ENCODE measurements around the gene RFX2. TPM values are rescaled to one million over a fixed set of nuclear protein-coding genes. Genes with fewer than 3 reads are reported as not detected.

The RFX2 gene
- total and polyA plus RNA-seq, 2 experiments from 2014 or later: 2.3 to 4.9 TPM

GRCh38 chr19:6011794-6012193 lies 98.5 kb downstream of the RFX2 start:
- 86% methylated on average over 1 of the region's 1 CpG for WGBS (ENCODE audit: low lambda C conversion rate, missing lambda C conversion rate)
- DNase-seq (ENCODE audit: low spot score): no peak
- Histone ChIP-seq H3K4me3 (no peak overlapping the region), H3K27me3 (no peaks in the 10 kb centered on the region), H3K27ac (no peak overlapping the region), H2AFZ (no peak overlapping the region), H3K4me1 (ENCODE audit: insufficient read depth) (no peaks in the 10 kb centered on the region), H3K9me3 (ENCODE audit: low read depth) (no peaks in the 10 kb centered on the region), H4K20me1 (ENCODE audit: insufficient read depth, poor library complexity, severe bottlenecking) (no peaks in the 10 kb centered on the region), H3K36me3 (replicated peaks; ENCODE audit: insufficient read depth, low read depth) (no peaks in the 10 kb centered on the region), H3K4me2 (no peak overlapping the region), H3K9me2 (replicated peaks; ENCODE audit: insufficient read depth) (no peaks in the 10 kb centered on the region), H3K79me2 (no peaks in the 10 kb centered on the region)
- TF ChIP-seq EZH2phosphoT487 (IDR thresholded peaks at IDR 0.05; ENCODE audit: low read depth, severe bottlenecking, unreplicated experiment) (no peak), CTCF (IDR thresholded peaks at IDR 0.05; ENCODE audit: poor library complexity) (no peak), EZH2 (IDR thresholded peaks at IDR 0.05; ENCODE audit: borderline replicate concordance) (no peak)

GRCh38 chr19:6011206-6011605 lies 99.1 kb downstream of the RFX2 start:
- Histone ChIP-seq H3K79me2 (no peaks in the 10 kb centered on the region), H3K27me3 (no peaks in the 10 kb centered on the region), H3K9me2 (replicated peaks; ENCODE audit: insufficient read depth) (no peaks in the 10 kb centered on the region), H3K4me3 (no peak overlapping the region), H3K4me1 (ENCODE audit: insufficient read depth) (no peaks in the 10 kb centered on the region), H4K20me1 (ENCODE audit: insufficient read depth, poor library complexity, severe bottlenecking) (no peaks in the 10 kb centered on the region), H2AFZ (no peak overlapping the region), H3K36me3 (replicated peaks; ENCODE audit: insufficient read depth, low read depth) (no peaks in the 10 kb centered on the region), H3K27ac (no peak overlapping the region), H3K4me2 (no peak overlapping the region), H3K9me3 (ENCODE audit: low read depth) (no peaks in the 10 kb centered on the region)
- TF ChIP-seq EZH2phosphoT487 (IDR thresholded peaks at IDR 0.05; ENCODE audit: low read depth, severe bottlenecking, unreplicated experiment) (no peak), CTCF (IDR thresholded peaks at IDR 0.05; ENCODE audit: poor library complexity) (no peak), EZH2 (IDR thresholded peaks at IDR 0.05; ENCODE audit: borderline replicate concordance) (no peak)
- 73% methylated on average over 10 of the region's 10 CpGs for WGBS (ENCODE audit: low lambda C conversion rate, missing lambda C conversion rate)
- DNase-seq (ENCODE audit: low spot score): no peak

GRCh38 chr19:6010107-6010506 lies 100.2 kb downstream of the RFX2 start:
- H4K20me1 ChIP-seq (ENCODE audit: insufficient read depth, poor library complexity, severe bottlenecking): no peaks in the 10 kb centered on the region
- H3K36me3 ChIP-seq (replicated peaks; ENCODE audit: insufficient read depth, low read depth): no peaks in the 10 kb centered on the region
- WGBS (ENCODE audit: low lambda C conversion rate, missing lambda C conversion rate): 90% methylated on average over 16 of the region's 16 CpGs

More at GRCh38 chr19:6010107-6010506, 100.2 kb downstream of the RFX2 start:
- Histone ChIP-seq H3K27ac (no peak overlapping the region), H3K4me1 (ENCODE audit: insufficient read depth) (no peaks in the 10 kb centered on the region), H3K4me2 (no peak overlapping the region), H3K9me2 (replicated peaks; ENCODE audit: insufficient read depth) (no peaks in the 10 kb centered on the region), H3K27me3 (no peaks in the 10 kb centered on the region), H2AFZ (no peak overlapping the region), H3K79me2 (no peaks in the 10 kb centered on the region), H3K4me3 (no peak overlapping the region), H3K9me3 (ENCODE audit: low read depth) (no peaks in the 10 kb centered on the region)
- no peak for DNase-seq (ENCODE audit: low spot score)
- TF ChIP-seq CTCF (IDR thresholded peaks at IDR 0.05; ENCODE audit: poor library complexity) (no peak), EZH2phosphoT487 (IDR thresholded peaks at IDR 0.05; ENCODE audit: low read depth, severe bottlenecking, unreplicated experiment) (no peak), EZH2 (IDR thresholded peaks at IDR 0.05; ENCODE audit: borderline replicate concordance) (no peak)
